Thyroid gland (tissue), 4 donors: ENCODE results near the gene KRT73. TPM values are rescaled to one million over a fixed set of nuclear protein-coding genes. Genes with fewer than 3 reads are reported as not detected.

ENCODE experiments used
- DNase-seq, 2 donors: peaks; one replicate each; pipeline ENCODE4 v3.0.0-alpha.2; 2019
- H3K27ac ChIP-seq, 3 donors: fragments of 200-600 bp; sonication (generic); 1 replicate in 2 of 3; 2 replicates in 1 of 3; pipeline ENCODE4 v1.5.1; 2016 to 2019; ENCODE audit warnings: mild to moderate bottlenecking in 1 of 3, moderate library complexity in 1 of 3
- H3K27me3 ChIP-seq: fragments of 200-600 bp; sonication (generic); one replicate; pipeline ENCODE4 v1.5.1; 2019
- H3K36me3 ChIP-seq, 2 donors: fragments of 200-600 bp; sonication (generic); one replicate each; pipeline ENCODE4 v1.5.1; 2016 to 2019
- H3K4me1 ChIP-seq, 2 donors: fragments of 200-600 bp; sonication (generic); one replicate each; pipeline ENCODE4 v1.5.1; 2017 to 2019
- H3K4me3 ChIP-seq, 3 donors: fragments of 200-600 bp; sonication (generic); replicated peaks in 1 of 3; 1 replicate in 2 of 3; 2 replicates in 1 of 3; pipeline ENCODE4 v1.5.1; 2016; ENCODE audit warnings: mild to moderate bottlenecking in 1 of 3
- H3K9me3 ChIP-seq: fragments of 200-600 bp; sonication (generic); one replicate; pipeline ENCODE4 v1.5.1; 2017
- POLR2A ChIP-seq, 2 donors: fragments of 450-650 bp; IDR thresholded peaks; one replicate each; pipeline ENCODE4 v1.6.1; 2017; ENCODE audit warnings: antibody characterized with exemption in 2 of 2, mild to moderate bottlenecking in 2 of 2, moderate library complexity in 1 of 2
- WGBS, 2 donors: methylation state at CpG; one replicate each; pipeline ENCODE4 v1.1.5; 2017; 5-methylcytosine and 5-hydroxymethylcytosine counted together
- intact Hi-C: fragments of 100-400 bp; cut with DNase I; formaldehyde crosslinking; loops from one replicate; pipeline ENCODE4 v1.15.1; 2023
- total RNA-seq, 4 donors: library from RNA; depleted of rRNA; stranded (reverse); fragments of >200 nt; gene quantifications; one replicate each; pipeline ENCODE4 v1.2.3, GENCODE V29; 2016
- TF ChIP-seq, protein P1 (sequence below), 6 experiments: fragments of 200-600 bp in 3 of 6; fragments of 450-650 bp in 3 of 6; sonication (generic) in 3 of 6; IDR thresholded peaks; one replicate each; pipeline ENCODE4 v1.5.1; 2016 to 2019; ENCODE audit warnings: antibody characterized with exemption in 6 of 6, mild to moderate bottlenecking in 2 of 6, inconsistent platforms in 1 of 6, moderate library complexity in 1 of 6

Gene KRT73
- total RNA-seq, 4 donors from 2014 or later = not detected

- intact Hi-C loops = no loop called here
- Histone ChIP-seq H3K4me1 (no peaks in the 10 kb centered on the region), H3K9me3 (no peaks in the 10 kb centered on the region), H3K4me3 (no peak overlapping the region), H3K27ac (no peak overlapping the region), H3K36me3 (no peaks in the 10 kb centered on the region), H3K27me3 (no peaks in the 10 kb centered on the region)
- no peak for DNase-seq
- TF ChIP-seq, protein P1, sequence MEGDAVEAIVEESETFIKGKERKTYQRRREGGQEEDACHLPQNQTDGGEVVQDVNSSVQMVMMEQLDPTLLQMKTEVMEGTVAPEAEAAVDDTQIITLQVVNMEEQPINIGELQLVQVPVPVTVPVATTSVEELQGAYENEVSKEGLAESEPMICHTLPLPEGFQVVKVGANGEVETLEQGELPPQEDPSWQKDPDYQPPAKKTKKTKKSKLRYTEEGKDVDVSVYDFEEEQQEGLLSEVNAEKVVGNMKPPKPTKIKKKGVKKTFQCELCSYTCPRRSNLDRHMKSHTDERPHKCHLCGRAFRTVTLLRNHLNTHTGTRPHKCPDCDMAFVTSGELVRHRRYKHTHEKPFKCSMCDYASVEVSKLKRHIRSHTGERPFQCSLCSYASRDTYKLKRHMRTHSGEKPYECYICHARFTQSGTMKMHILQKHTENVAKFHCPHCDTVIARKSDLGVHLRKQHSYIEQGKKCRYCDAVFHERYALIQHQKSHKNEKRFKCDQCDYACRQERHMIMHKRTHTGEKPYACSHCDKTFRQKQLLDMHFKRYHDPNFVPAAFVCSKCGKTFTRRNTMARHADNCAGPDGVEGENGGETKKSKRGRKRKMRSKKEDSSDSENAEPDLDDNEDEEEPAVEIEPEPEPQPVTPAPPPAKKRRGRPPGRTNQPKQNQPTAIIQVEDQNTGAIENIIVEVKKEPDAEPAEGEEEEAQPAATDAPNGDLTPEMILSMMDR (IDR thresholded peaks at IDR 0.05) = no peak
- no peak for TF ChIP-seq POLR2A (IDR thresholded peaks at IDR 0.05)
- 73 to 79% methylated on average over 4 of the region's 4 CpGs for WGBS, 2 donors
These were observed 15.0 kb upstream of the KRT73 start for GRCh38 chr12:52633383-52633782.

DNA sequence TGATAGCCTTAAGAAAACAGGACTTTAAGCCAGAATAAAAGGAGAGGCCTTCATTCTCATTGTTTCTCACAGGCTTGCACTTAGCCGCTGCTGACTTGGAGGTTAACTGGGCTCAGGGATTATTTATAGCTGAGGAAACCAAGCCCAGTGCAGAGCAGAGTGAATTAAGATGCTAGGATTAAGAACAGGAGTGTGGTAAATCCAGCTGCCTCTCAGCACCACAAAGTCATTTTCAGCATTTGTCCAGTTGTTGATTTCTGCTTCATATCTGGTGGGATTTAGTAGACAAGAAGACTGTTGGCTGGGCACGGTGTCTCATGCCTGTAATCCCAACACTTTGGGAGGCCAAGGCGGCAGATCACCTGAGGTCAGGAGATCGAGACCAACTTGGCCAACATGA is 14.3 kb upstream of the KRT73 start:
- H3K4me1 ChIP-seq = no peaks in the 10 kb centered on the region
- H3K36me3 ChIP-seq = no peaks in the 10 kb centered on the region
- no peak overlapping the region for H3K27ac ChIP-seq
- no peaks in the 10 kb centered on the region for H3K27me3 ChIP-seq
- H3K4me3 ChIP-seq = no peak overlapping the region
- DNase-seq = no peak
- H3K9me3 ChIP-seq = no peaks in the 10 kb centered on the region
- TF ChIP-seq POLR2A (IDR thresholded peaks at IDR 0.05) = no peak
- TF ChIP-seq, protein P1 (IDR thresholded peaks at IDR 0.05) = no peak
- intact Hi-C loops = no loop called here
- 68 to 79% methylated on average over 4 of the region's 4 CpGs for WGBS, 2 donors

- Histone ChIP-seq H3K27ac (no peak overlapping the region), H3K4me1 (no peaks in the 10 kb centered on the region), H3K36me3 (no peaks in the 10 kb centered on the region), H3K27me3 (no peaks in the 10 kb centered on the region), H3K9me3 (no peaks in the 10 kb centered on the region), H3K4me3 (no peak overlapping the region)
- TF ChIP-seq POLR2A (IDR thresholded peaks at IDR 0.05) = no peak
- TF ChIP-seq, protein P1 (IDR thresholded peaks at IDR 0.05) = no peak
- intact Hi-C loops = no loop called here
- DNase-seq = no peak
- 96 to 98% methylated on average over 4 to 6 of the region's 6 CpGs for WGBS, 2 donors
These were observed 13.5 kb upstream of the KRT73 start for GRCh38 chr12:52631676-52632459.

- intact Hi-C loops = no loop called here
- WGBS, 2 donors = 63 to 64% methylated on average over 4 of the region's 4 CpGs
- no peaks in the 10 kb centered on the region for H3K36me3 ChIP-seq
- no peaks in the 10 kb centered on the region for H3K27me3 ChIP-seq
- no peaks in the 10 kb centered on the region for H3K4me1 ChIP-seq
- H3K27ac ChIP-seq = no peak overlapping the region
- TF ChIP-seq, protein P1 (IDR thresholded peaks at IDR 0.05) = no peak
- no peak for TF ChIP-seq POLR2A (IDR thresholded peaks at IDR 0.05)
- no peaks in the 10 kb centered on the region for H3K9me3 ChIP-seq
- no peak overlapping the region for H3K4me3 ChIP-seq
- DNase-seq = no peak
These were observed 12.9 kb upstream of the KRT73 start for GRCh38 chr12:52631264-52631663.

GRCh38 chr12:52630599-52631200 is 12.3 kb upstream of the KRT73 start:
- DNase-seq = no peak

More at GRCh38 chr12:52630599-52631200, 12.3 kb upstream of the KRT73 start:
- H3K27me3 ChIP-seq = no peaks in the 10 kb centered on the region
- H3K4me1 ChIP-seq = no peaks in the 10 kb centered on the region
- no peak overlapping the region for H3K27ac ChIP-seq
- H3K36me3 ChIP-seq = no peaks in the 10 kb centered on the region
- no peak overlapping the region for H3K4me3 ChIP-seq
- intact Hi-C loops = no loop called here
- WGBS, 2 donors = 71 to 80% methylated on average over 4 of the region's 4 CpGs
- H3K9me3 ChIP-seq = no peaks in the 10 kb centered on the region
- TF ChIP-seq, protein P1 (IDR thresholded peaks at IDR 0.05) = no peak
- no peak for TF ChIP-seq POLR2A (IDR thresholded peaks at IDR 0.05)
